Measurements from ENCODE around the gene BEGAIN. TPM values are rescaled to one million over a fixed set of nuclear protein-coding genes. Genes with fewer than 3 reads are reported as not detected.

The BEGAIN gene
- total RNA-seq, 1 donor from 2014 or later = 7.0 TPM

DNA sequence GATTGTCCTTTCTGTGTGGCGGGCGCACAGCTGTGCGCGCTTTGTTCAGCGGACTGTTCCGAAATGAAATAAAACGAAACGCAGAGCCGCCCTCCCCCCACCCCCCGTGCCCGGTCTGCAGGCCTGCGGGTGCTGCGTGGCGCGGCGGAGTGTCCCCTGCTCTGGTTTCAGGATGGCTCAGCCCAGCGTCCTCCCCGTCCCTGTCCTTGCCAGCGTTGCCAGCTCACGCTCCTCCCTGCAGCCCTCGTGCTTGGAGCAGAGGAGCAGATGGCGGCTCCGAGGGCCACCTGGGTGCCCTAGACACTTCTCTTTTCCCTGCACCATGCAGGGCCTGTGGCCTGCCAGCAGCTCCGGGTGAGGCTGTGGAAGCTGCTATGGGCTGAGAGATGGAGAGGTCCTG lies 17.5 kb upstream of the BEGAIN start:
- H3K4me1 Mint-ChIP-seq (ENCODE audit: unreplicated experiment) = peaks cover 5% of the 10 kb centered on the region

GRCh38 chr14:100604121-100604501 lies 16.9 kb upstream of the BEGAIN start:
- no peak for DNase-seq (ENCODE audit: extremely low spot score, unreplicated experiment)
- TF ChIP-seq CTCF (IDR thresholded peaks at IDR 0.05) = no peak
- H3K4me1 Mint-ChIP-seq (ENCODE audit: unreplicated experiment) = peaks cover 5% of the 10 kb centered on the region
- H3K36me3 Mint-ChIP-seq (ENCODE audit: unreplicated experiment) = peaks cover 9% of the 10 kb centered on the region
- peaks cover 11% of the 10 kb centered on the region for H3K9me3 Mint-ChIP-seq (ENCODE audit: unreplicated experiment)
- no peak overlapping the region for H3K27ac Mint-ChIP-seq (ENCODE audit: unreplicated experiment)
- H3K27me3 Mint-ChIP-seq (ENCODE audit: unreplicated experiment) = peaks cover 41% of the 10 kb centered on the region
- no peak overlapping the region for H3K4me3 Mint-ChIP-seq (ENCODE audit: unreplicated experiment)

More for the DNA sequence above, 17.5 kb upstream of the BEGAIN start:
- no peak for DNase-seq (ENCODE audit: extremely low spot score, unreplicated experiment)
- TF ChIP-seq CTCF (IDR thresholded peaks at IDR 0.05) = no peak
- no peak overlapping the region for H3K27ac Mint-ChIP-seq (ENCODE audit: unreplicated experiment)
- no peak overlapping the region for H3K4me3 Mint-ChIP-seq (ENCODE audit: unreplicated experiment)
- H3K27me3 Mint-ChIP-seq (ENCODE audit: unreplicated experiment) = peaks cover 35% of the 10 kb centered on the region
- H3K9me3 Mint-ChIP-seq (ENCODE audit: unreplicated experiment) = peaks cover 11% of the 10 kb centered on the region
- H3K36me3 Mint-ChIP-seq (ENCODE audit: unreplicated experiment) = peaks cover 9% of the 10 kb centered on the region

DNA sequence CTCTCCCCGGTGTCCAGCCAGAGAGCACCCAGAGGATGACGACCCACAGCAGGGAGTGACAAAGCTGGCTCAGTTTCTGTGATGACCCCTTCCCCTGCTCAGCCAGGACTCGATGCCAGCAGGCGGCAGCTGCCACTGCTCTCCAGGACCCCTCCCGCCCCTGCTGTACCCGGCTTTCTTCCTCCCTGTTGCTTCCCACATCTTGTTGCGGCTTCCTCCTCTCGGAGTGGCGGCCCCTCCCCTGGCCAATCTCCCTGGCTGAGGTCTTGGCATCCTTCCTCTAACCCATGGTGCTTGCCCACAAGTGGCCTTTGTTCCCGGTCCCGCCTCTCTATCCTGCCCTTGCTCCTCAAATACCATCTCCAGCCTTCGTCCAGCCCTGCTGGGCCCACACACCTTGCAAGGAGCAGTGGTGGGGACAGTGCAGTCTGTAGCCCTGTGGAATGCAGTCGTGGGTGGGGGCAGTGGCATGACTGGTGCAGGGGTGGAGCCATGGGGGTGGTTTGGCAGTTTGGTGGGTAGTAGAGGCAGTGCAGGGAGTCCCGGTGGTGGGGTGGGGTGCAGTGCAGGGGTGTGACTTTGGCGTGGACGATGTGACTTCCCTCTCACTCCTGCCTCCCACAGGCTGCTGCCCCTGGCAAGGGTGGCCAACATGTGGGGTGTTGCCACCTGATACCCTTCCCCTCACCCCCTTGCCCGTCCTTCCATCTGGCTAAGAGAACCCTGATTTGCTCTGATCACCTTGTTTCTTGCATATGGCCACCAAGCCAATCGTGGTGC lies 16.3 kb upstream of the BEGAIN start:
- no peak overlapping the region for H3K4me3 Mint-ChIP-seq (ENCODE audit: unreplicated experiment)
- H3K36me3 Mint-ChIP-seq (ENCODE audit: unreplicated experiment) = peaks cover 9% of the 10 kb centered on the region
- no peak for DNase-seq (ENCODE audit: extremely low spot score, unreplicated experiment)
- H3K27ac Mint-ChIP-seq (ENCODE audit: unreplicated experiment) = no peak overlapping the region
- peaks cover 11% of the 10 kb centered on the region for H3K9me3 Mint-ChIP-seq (ENCODE audit: unreplicated experiment)
- H3K4me1 Mint-ChIP-seq (ENCODE audit: unreplicated experiment) = peaks cover 5% of the 10 kb centered on the region
- H3K27me3 Mint-ChIP-seq (ENCODE audit: unreplicated experiment) = peaks cover 47% of the 10 kb centered on the region
- no peak for TF ChIP-seq CTCF (IDR thresholded peaks at IDR 0.05)

DNA sequence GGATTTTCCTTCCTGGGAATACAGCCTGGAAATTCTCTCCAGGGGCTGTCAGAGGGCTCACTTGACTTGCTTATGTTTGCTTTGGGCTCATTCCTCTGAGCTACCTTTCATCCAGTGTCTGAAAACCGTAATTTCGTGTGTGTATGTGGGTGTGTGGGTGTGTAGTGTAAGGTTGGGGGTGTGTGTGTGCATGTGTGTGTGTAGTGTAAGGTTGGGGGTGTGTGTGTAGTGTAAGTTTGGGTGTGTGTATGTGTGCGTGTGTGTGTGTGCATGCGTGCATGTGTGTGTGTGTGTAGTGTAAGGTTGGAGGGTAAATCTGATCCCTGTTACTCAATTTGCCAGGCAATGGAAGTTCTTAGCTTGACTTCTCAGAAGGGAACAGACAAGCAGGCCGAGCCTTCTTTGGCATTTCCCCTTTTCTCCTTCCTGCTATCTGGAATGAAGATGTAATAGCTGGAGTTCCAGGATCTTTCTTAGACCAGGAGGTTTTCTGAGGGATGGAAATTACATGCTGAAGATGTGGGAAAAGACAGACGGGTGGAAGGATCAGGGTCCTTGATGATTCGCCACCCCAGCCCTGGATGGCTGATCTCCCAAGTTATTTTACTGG lies 15.5 kb upstream of the BEGAIN start:
- Mint-ChIP-seq H3K4me1 (ENCODE audit: unreplicated experiment) (peaks cover 5% of the 10 kb centered on the region), H3K4me3 (ENCODE audit: unreplicated experiment) (no peak overlapping the region), H3K36me3 (ENCODE audit: unreplicated experiment) (peaks cover 9% of the 10 kb centered on the region), H3K27me3 (ENCODE audit: unreplicated experiment) (peaks cover 54% of the 10 kb centered on the region), H3K9me3 (ENCODE audit: unreplicated experiment) (peaks cover 11% of the 10 kb centered on the region), H3K27ac (ENCODE audit: unreplicated experiment) (no peak overlapping the region)
- DNase-seq (ENCODE audit: extremely low spot score, unreplicated experiment) = no peak
- no peak for TF ChIP-seq CTCF (IDR thresholded peaks at IDR 0.05)

GRCh38 chr14:100601914-100602313 lies 14.7 kb upstream of the BEGAIN start:
- H3K4me1 Mint-ChIP-seq (ENCODE audit: unreplicated experiment) = peaks cover 5% of the 10 kb centered on the region
- H3K9me3 Mint-ChIP-seq (ENCODE audit: unreplicated experiment) = peaks cover 11% of the 10 kb centered on the region
- H3K36me3 Mint-ChIP-seq (ENCODE audit: unreplicated experiment) = peaks cover 9% of the 10 kb centered on the region
- H3K27ac Mint-ChIP-seq (ENCODE audit: unreplicated experiment) = no peak overlapping the region
- TF ChIP-seq CTCF (IDR thresholded peaks at IDR 0.05) = no peak
- peaks cover 61% of the 10 kb centered on the region for H3K27me3 Mint-ChIP-seq (ENCODE audit: unreplicated experiment)
- no peak overlapping the region for H3K4me3 Mint-ChIP-seq (ENCODE audit: unreplicated experiment)
- no peak for DNase-seq (ENCODE audit: extremely low spot score, unreplicated experiment)
